Activated naive CD8-positive, alpha-beta T cell treated with anti-CD3 and anti-CD28 coated beads, Interleukin-2, amount 50 U/mL, for 24 hours (primary cell): Measurements from ENCODE around the gene ATP11B.

ENCODE experiments used
- ATAC-seq: fragments of 150-1000 bp; cut with Tn5 transposase; one replicate; pipeline ENCODE4 v1.10.0; 2021
- DNase-seq: peaks from one replicate; pipeline ENCODE4 v3.0.0; 2021
- H3K27ac Mint-ChIP-seq: one replicate; pipeline ENCODE4 v1.8.0; 2021; ENCODE audit warnings: mild to moderate bottlenecking, mixed read lengths
- H3K27me3 Mint-ChIP-seq: one replicate; pipeline ENCODE4 v1.8.0; 2021; ENCODE audit warnings: mixed read lengths
- H3K36me3 Mint-ChIP-seq: one replicate; pipeline ENCODE4 v1.8.0; 2021; ENCODE audit warnings: low read depth, mixed read lengths
- H3K4me1 Mint-ChIP-seq: one replicate; pipeline ENCODE4 v1.8.0; 2021; ENCODE audit warnings: mixed read lengths
- H3K4me3 Mint-ChIP-seq: one replicate; pipeline ENCODE4 v1.8.0; 2021; ENCODE audit warnings: mild to moderate bottlenecking, moderate library complexity, mixed read lengths
- H3K9me3 Mint-ChIP-seq: one replicate; pipeline ENCODE4 v1.8.0; 2021; ENCODE audit warnings: mixed read lengths

ATP11B gene

GRCh38 chr3:182921665-182922355 is 128.5 kb downstream of the ATP11B start:
- ATAC-seq (no peak), DNase-seq (no peak)
- Mint-ChIP-seq H3K27ac (no peak overlapping the region), H3K36me3 (peaks cover 24% of the 10 kb centered on the region), H3K4me3 (no peak overlapping the region), H3K4me1 (no peaks in the 10 kb centered on the region), H3K9me3 (peaks cover 4% of the 10 kb centered on the region), H3K27me3 (no peaks in the 10 kb centered on the region)

DNA sequence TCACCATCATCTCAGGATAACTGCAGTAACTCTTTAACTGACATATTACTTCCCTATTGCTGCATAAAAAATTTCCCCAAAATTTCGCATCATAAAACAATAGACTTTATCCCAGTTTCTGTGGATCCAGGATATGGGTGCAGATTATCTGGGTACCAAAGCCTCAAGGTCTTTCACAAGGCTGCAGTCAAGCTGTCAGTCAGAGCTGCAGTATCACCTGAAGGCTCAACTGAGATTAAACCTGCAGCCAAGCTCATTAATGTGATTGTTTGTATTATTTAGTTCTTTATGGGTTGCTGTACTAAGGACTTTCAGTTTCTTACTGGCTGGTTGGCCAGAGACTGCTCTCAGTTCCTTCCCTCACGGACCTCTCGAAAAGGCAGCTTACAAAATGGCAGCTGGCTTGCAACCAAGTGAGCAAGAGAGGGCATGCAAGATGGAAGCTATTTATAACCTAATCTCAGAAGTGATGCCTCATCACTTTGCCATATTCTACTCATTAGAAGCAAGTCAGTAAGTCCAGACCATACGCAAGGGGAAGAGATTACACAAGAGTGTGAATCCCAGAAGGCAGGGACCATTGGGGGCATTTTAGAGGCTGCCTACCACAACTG is 132.1 kb downstream of the ATP11B start:
- peaks cover 37% of the 10 kb centered on the region for H3K36me3 Mint-ChIP-seq
- no peak for ATAC-seq
- no peak overlapping the region for H3K4me3 Mint-ChIP-seq
- peaks cover 4% of the 10 kb centered on the region for H3K4me1 Mint-ChIP-seq
- peaks cover 8% of the 10 kb centered on the region for H3K9me3 Mint-ChIP-seq
- H3K27me3 Mint-ChIP-seq = no peaks in the 10 kb centered on the region
- no peak overlapping the region for H3K27ac Mint-ChIP-seq
- DNase-seq = no peak

DNA sequence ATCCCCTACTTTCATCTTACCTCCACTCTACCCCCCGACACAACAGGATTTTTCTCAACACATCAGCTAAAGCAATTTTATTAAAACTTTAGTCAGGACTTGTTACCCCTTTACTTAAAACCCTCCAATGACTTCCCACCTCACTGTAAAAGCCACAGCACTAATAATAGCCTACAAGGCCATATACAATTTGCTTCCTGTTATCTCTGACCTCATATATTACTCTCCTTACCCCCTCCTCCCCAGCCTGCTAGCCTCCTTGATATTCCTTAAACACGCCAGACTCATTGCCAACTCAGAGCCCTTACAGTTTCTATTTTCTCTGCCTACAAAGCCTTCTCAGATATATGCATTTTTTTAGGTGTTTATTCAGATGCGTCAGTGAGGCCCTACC is 132.6 kb downstream of the ATP11B start:
- Mint-ChIP-seq H3K27ac (no peak overlapping the region), H3K9me3 (peaks cover 8% of the 10 kb centered on the region), H3K4me3 (no peak overlapping the region), H3K4me1 (peaks cover 4% of the 10 kb centered on the region), H3K36me3 (peaks cover 37% of the 10 kb centered on the region), H3K27me3 (no peaks in the 10 kb centered on the region)
- ATAC-seq (no peak), DNase-seq (no peak)

GRCh38 chr3:182935803-182936202 is 142.5 kb downstream of the ATP11B start:
- DNase-seq (no peak), ATAC-seq (no peak)
- Mint-ChIP-seq H3K9me3 (no peaks in the 10 kb centered on the region), H3K4me3 (no peak overlapping the region), H3K4me1 (peaks cover 32% of the 10 kb centered on the region), H3K27ac (no peak overlapping the region), H3K36me3 (peaks cover 12% of the 10 kb centered on the region), H3K27me3 (no peaks in the 10 kb centered on the region)

- Mint-ChIP-seq H3K27me3 (no peaks in the 10 kb centered on the region), H3K4me1 (peaks cover 35% of the 10 kb centered on the region), H3K4me3 (no peak overlapping the region), H3K36me3 (peaks cover 11% of the 10 kb centered on the region), H3K9me3 (no peaks in the 10 kb centered on the region), H3K27ac (no peak overlapping the region)
- ATAC-seq (no peak), DNase-seq (no peak)
Measured at GRCh38 chr3:182936239-182936917, 143.1 kb downstream of the ATP11B start.

- Mint-ChIP-seq H3K27ac (no peak overlapping the region), H3K27me3 (no peaks in the 10 kb centered on the region), H3K4me3 (no peak overlapping the region), H3K36me3 (peaks cover 7% of the 10 kb centered on the region), H3K9me3 (no peaks in the 10 kb centered on the region), H3K4me1 (peaks cover 35% of the 10 kb centered on the region)
- ATAC-seq = no peak
- DNase-seq = no peak
Measured at GRCh38 chr3:182936918-182937285, 143.6 kb downstream of the ATP11B start.

DNA sequence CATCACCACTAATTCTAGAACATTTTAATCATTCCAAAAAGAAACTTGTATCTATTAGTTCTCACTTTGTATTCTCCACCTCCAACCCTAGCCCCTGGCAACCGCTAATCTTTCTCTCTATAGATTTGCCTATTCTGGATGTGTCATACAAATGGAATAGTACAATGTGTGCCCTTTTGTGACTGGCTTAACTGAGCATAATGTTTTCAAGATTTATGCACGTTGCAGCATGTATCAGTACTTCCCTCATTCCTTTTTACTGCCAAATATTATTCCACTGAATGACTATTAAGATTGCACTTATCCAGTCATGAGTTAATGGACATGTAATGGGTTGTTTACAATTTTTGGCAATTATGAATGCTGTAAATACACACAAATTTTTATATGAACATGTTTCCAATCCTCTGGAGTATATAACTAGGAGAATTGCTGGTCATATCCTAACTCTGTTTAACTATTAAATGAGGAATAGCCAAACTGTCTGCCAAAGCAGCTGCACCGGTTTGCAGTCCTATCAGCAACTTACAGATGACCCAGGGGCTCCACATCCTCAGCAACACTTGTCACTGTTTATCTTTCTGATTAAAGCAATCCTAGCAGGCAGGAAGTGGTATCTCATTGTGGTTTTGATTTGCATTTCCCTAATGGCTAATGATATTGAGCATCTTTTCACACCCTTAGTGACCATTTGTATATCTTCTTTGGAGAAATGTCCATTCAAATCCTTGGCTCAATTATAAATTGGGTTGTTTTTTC is 144.2 kb downstream of the ATP11B start:
- DNase-seq (no peak), ATAC-seq (no peak)
- Mint-ChIP-seq H3K4me3 (no peak overlapping the region), H3K9me3 (no peaks in the 10 kb centered on the region), H3K36me3 (peaks cover 7% of the 10 kb centered on the region), H3K27me3 (no peaks in the 10 kb centered on the region), H3K4me1 (peaks cover 35% of the 10 kb centered on the region), H3K27ac (no peak overlapping the region)

- H3K27ac Mint-ChIP-seq = peak overlapping the region; percentile 84
- peaks cover 35% of the 10 kb centered on the region for H3K4me1 Mint-ChIP-seq
- no peaks in the 10 kb centered on the region for H3K9me3 Mint-ChIP-seq
- ATAC-seq (peak; percentile 87), DNase-seq (no peak)
- peaks cover 12% of the 10 kb centered on the region for H3K36me3 Mint-ChIP-seq
- no peaks in the 10 kb centered on the region for H3K27me3 Mint-ChIP-seq
- no peak overlapping the region for H3K4me3 Mint-ChIP-seq
Measured at GRCh38 chr3:182940266-182940808, 147.0 kb downstream of the ATP11B start.

DNA sequence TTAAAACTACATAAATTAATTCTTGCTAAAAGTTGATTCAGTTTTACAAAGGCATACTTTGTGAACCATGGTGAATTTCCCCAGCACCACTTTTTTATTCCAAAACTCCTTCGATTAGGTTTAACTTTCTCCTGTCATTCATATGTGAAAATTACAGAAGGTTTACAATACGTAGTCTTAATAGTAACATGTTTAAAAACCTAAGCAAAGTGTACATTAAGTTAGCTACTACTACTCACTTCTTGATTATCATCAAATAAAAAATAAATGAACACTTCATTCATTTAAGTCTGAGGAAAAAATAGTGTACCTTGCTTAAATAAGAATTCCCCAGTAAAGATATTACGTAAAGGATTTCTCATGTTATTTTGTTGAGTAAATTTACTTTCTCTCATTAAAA is 148.4 kb downstream of the ATP11B start:
- Mint-ChIP-seq H3K4me1 (peaks cover 29% of the 10 kb centered on the region), H3K36me3 (peaks cover 24% of the 10 kb centered on the region), H3K9me3 (no peaks in the 10 kb centered on the region), H3K4me3 (no peak overlapping the region), H3K27ac (no peak overlapping the region), H3K27me3 (no peaks in the 10 kb centered on the region)
- no peak for ATAC-seq
- no peak for DNase-seq

- Mint-ChIP-seq H3K9me3 (no peaks in the 10 kb centered on the region), H3K27ac (no peak overlapping the region), H3K4me3 (no peak overlapping the region), H3K27me3 (no peaks in the 10 kb centered on the region), H3K36me3 (peaks cover 38% of the 10 kb centered on the region), H3K4me1 (no peaks in the 10 kb centered on the region)
- no peak for DNase-seq
- ATAC-seq = peak; percentile 40
Measured at GRCh38 chr3:182947888-182948287, 154.6 kb downstream of the ATP11B start.

- Mint-ChIP-seq H3K4me1 (no peaks in the 10 kb centered on the region), H3K36me3 (peaks cover 40% of the 10 kb centered on the region), H3K27ac (no peak overlapping the region), H3K9me3 (no peaks in the 10 kb centered on the region), H3K4me3 (no peak overlapping the region), H3K27me3 (no peaks in the 10 kb centered on the region)
- ATAC-seq (no peak), DNase-seq (no peak)
Measured at GRCh38 chr3:182948305-182948704, 155.0 kb downstream of the ATP11B start.

DNA sequence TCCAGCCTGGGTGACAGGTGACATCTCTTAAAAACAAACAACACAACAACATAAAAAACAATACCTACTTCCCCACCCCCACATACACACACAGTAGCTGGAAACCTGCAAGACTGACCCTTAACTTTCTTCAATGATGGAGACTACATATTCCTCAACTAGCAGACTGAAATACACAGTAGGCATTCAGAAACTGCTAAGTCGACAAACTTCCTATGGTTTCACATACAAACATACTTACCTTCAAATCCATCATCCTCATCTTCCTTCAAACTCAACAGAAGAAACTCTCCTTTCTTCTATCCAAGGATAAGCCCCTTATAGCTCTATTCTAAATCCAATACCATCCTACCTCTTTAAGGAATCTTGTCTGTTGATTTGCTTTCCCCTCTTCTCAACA is 156.4 kb downstream of the ATP11B start:
- no peak overlapping the region for H3K27ac Mint-ChIP-seq
- no peaks in the 10 kb centered on the region for H3K4me1 Mint-ChIP-seq
- ATAC-seq (no peak), DNase-seq (no peak)
- H3K4me3 Mint-ChIP-seq = no peak overlapping the region
- H3K36me3 Mint-ChIP-seq = peaks cover 38% of the 10 kb centered on the region
- H3K27me3 Mint-ChIP-seq = no peaks in the 10 kb centered on the region
- no peaks in the 10 kb centered on the region for H3K9me3 Mint-ChIP-seq

- Mint-ChIP-seq H3K27ac (no peak overlapping the region), H3K27me3 (no peaks in the 10 kb centered on the region), H3K9me3 (no peaks in the 10 kb centered on the region), H3K4me1 (no peaks in the 10 kb centered on the region), H3K4me3 (no peak overlapping the region), H3K36me3 (peaks cover 32% of the 10 kb centered on the region)
- DNase-seq (no peak), ATAC-seq (no peak)
Measured at GRCh38 chr3:182954553-182955235, 161.4 kb downstream of the ATP11B start.

DNA sequence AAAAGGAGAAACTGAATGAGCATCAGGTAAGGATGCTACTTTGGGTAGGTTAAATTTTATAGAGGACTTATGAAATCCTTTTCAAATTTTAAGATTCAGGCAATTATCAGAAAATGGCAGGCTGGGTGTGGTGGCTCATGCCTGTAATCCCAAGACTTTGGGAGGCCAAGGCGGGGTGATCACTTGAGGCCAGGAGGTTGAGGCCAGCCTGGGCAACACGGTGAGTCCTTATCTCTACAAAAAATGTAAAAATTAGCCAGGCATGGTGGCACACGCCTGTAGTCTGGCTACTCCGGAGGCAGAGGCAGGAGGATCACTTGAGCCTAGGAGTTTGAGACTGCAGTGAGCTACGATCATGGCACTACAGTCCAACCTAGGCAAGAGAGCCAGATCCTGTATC is 163.9 kb downstream of the ATP11B start:
- Mint-ChIP-seq H3K27me3 (no peaks in the 10 kb centered on the region), H3K4me3 (no peak overlapping the region), H3K36me3 (peaks cover 28% of the 10 kb centered on the region), H3K9me3 (no peaks in the 10 kb centered on the region), H3K27ac (no peak overlapping the region), H3K4me1 (no peaks in the 10 kb centered on the region)
- ATAC-seq (no peak), DNase-seq (no peak)
